ENCODE data around the gene NDE1. TPM values are rescaled to one million over a fixed set of nuclear protein-coding genes. Genes with fewer than 3 reads are reported as not detected.

The NDE1 gene
- total and polyA plus RNA-seq, 9 of the 15 experiments (the other 6 are each of a cell fraction or from before 2014, with no cell fraction given), result 3.1 to 59.9 (median 30.0) TPM

DNA sequence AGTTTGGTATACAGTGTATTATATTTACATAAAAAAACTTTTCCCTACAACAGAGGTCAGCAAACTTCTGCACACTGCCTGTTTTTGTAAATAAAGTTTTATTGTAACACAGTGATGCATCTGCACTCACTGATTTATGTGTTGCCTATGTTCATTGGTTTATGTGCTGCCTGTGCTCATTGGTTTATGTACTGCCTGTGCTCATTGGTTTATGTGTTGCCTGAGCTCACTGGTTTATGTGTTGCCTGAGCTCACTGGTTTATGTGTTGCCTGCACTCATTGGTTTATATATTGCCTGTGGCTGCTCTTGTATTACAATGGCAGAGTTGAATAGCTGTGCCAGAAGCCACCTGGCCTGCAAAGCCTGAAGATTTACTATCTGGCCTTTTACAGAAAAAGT lies 125.2 kb downstream of the NDE1 start (continued):
- TF ChIP-seq TFE3 (CRISPR knock-in tag; IDR thresholded peaks at IDR 0.05), result no peak
- TF ChIP-seq, protein P1, sequence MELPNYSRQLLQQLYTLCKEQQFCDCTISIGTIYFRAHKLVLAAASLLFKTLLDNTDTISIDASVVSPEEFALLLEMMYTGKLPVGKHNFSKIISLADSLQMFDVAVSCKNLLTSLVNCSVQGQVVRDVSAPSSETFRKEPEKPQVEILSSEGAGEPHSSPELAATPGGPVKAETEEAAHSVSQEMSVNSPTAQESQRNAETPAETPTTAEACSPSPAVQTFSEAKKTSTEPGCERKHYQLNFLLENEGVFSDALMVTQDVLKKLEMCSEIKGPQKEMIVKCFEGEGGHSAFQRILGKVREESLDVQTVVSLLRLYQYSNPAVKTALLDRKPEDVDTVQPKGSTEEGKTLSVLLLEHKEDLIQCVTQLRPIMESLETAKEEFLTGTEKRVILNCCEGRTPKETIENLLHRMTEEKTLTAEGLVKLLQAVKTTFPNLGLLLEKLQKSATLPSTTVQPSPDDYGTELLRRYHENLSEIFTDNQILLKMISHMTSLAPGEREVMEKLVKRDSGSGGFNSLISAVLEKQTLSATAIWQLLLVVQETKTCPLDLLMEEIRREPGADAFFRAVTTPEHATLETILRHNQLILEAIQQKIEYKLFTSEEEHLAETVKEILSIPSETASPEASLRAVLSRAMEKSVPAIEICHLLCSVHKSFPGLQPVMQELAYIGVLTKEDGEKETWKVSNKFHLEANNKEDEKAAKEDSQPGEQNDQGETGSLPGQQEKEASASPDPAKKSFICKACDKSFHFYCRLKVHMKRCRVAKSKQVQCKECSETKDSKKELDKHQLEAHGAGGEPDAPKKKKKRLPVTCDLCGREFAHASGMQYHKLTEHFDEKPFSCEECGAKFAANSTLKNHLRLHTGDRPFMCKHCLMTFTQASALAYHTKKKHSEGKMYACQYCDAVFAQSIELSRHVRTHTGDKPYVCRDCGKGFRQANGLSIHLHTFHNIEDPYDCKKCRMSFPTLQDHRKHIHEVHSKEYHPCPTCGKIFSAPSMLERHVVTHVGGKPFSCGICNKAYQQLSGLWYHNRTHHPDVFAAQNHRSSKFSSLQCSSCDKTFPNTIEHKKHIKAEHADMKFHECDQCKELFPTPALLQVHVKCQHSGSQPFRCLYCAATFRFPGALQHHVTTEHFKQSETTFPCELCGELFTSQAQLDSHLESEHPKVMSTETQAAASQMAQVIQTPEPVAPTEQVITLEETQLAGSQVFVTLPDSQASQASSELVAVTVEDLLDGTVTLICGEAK (IDR thresholded peaks at IDR 0.05), result peak; percentile 98
- TF ChIP-seq, protein P1 (CRISPR knock-in tag; IDR thresholded peaks at IDR 0.05), result peak; percentile 98
- TF ChIP-seq FOS (IDR thresholded peaks at IDR 0.05; ENCODE audit: extremely low read depth, insufficient read length), result peak; percentile 35
- no peak for TF ChIP-seq MEIS2 (IDR thresholded peaks at IDR 0.05; ENCODE audit: partially characterized antibody)
- TF ChIP-seq ETV5 (CRISPR knock-in tag; IDR thresholded peaks at IDR 0.05; ENCODE audit: low read depth), result no peak
- no peak for TF ChIP-seq TCF3 (CRISPR knock-in tag; IDR thresholded peaks at IDR 0.05)
- peak; percentile 52 for TF ChIP-seq RBM25 (IDR thresholded peaks at IDR 0.05; ENCODE audit: low read depth, low read length, severe bottlenecking)
- no peak for TF ChIP-seq MTA2 (IDR thresholded peaks at IDR 0.05; ENCODE audit: low read depth)
- 0 out of 2 replicates have a peak, but pooled peaks have one; percentile 24 for TF ChIP-seq MBD2 (IDR thresholded peaks at IDR 0.05; ENCODE audit: borderline replicate concordance, low read depth)
- TF ChIP-seq PBX2 (CRISPR knock-in tag; IDR thresholded peaks at IDR 0.05; ENCODE audit: low read depth), result no peak
- TF ChIP-seq PBX2 (tag; conservative IDR thresholded peaks at IDR 0.05; ENCODE audit: low read depth), result 0 out of 2 replicates have a peak, but pooled peaks have one; percentile 11
- TF ChIP-seq ZNF398 (CRISPR knock-in tag; IDR thresholded peaks at IDR 0.05), result no peak
- no peak for TF ChIP-seq ZNF77 (CRISPR knock-in tag; IDR thresholded peaks at IDR 0.05)
